Stimulated activated CD4-positive, alpha-beta T cell treated with anti-CD3 and anti-CD28 coated beads, Interleukin-2, amount 100 ng/mL, for 48 hours (primary cell): ENCODE results near the gene ERCC2.
"Not testable (repeated sequence)": the region's sequence is repeated elsewhere in the genome, so short reads cannot be mapped to it uniquely, and the experiment has no call there.

ENCODE experiments used
- DNase-seq, 2 donors: peaks; one replicate each; pipeline ENCODE4 v3.0.0-alpha.2; 2020

Gene ERCC2

GRCh38 chr19:45370410-45371204 is at the start of gene ERCC2:
Gene ERCC2, minus strand, starts transcription at chr19:45370573. Its CDS starts 33 bp downstream, at chr19:45370540.
- peak; percentile 100 for DNase-seq

GRCh38 chr19:45419895-45420294 is 49.5 kb upstream of the ERCC2 start:
- no peak for DNase-seq

- DNase-seq = no peak
These were observed 49.0 kb upstream of the ERCC2 start for GRCh38 chr19:45419396-45419795.

GRCh38 chr19:45418802-45419201 is 48.4 kb upstream of the ERCC2 start:
- DNase-seq = no peak

- DNase-seq = no peak
These were observed 46.8 kb upstream of the ERCC2 start for GRCh38 chr19:45417151-45417550.

GRCh38 chr19:45414468-45414867 is 44.1 kb upstream of the ERCC2 start:
- no peak for DNase-seq

- no peak for DNase-seq
These were observed 43.1 kb upstream of the ERCC2 start for GRCh38 chr19:45413497-45413896.

GRCh38 chr19:45410330-45410729 is 40.0 kb upstream of the ERCC2 start:
- not testable (repeated sequence) for DNase-seq

- no peak for DNase-seq
These were observed 39.2 kb upstream of the ERCC2 start for GRCh38 chr19:45409557-45409920.

GRCh38 chr19:45408830-45409556 is 38.6 kb upstream of the ERCC2 start:
- DNase-seq = no peak

- DNase-seq = no peak
These were observed 37.7 kb upstream of the ERCC2 start for GRCh38 chr19:45408121-45408520.

GRCh38 chr19:45407585-45407984 is 37.2 kb upstream of the ERCC2 start:
- DNase-seq = not testable (repeated sequence)

- no peak for DNase-seq
These were observed 36.7 kb upstream of the ERCC2 start for GRCh38 chr19:45407091-45407375.

- peak; percentile 69 to 77 for DNase-seq
These were observed 36.1 kb upstream of the ERCC2 start, which contains the start of gene POLR1G for GRCh38 chr19:45406226-45407090. Gene POLR1G, plus strand, starts transcription at chr19:45406644. Its CDS starts 53 bp downstream, at chr19:45406697.

- peak; percentile 72 to 76 for DNase-seq
These were observed 35.3 kb upstream of the ERCC2 start for GRCh38 chr19:45405435-45406225.

- peak; percentile 55 to 58 for DNase-seq
These were observed 34.4 kb upstream of the ERCC2 start, which contains the start of gene PPP1R13L for GRCh38 chr19:45404557-45405434. Gene PPP1R13L, minus strand, starts transcription at chr19:45405069. Its CDS starts 6,751 bp downstream, at chr19:45398318.

GRCh38 chr19:45403781-45404556 is 33.6 kb upstream of the ERCC2 start:
- DNase-seq = peak; percentile 60 to 67

GRCh38 chr19:45403272-45403671 is 32.9 kb upstream of the ERCC2 start:
- no peak for DNase-seq

- DNase-seq = peak in 1 of 2 donors; percentile 24
These were observed 32.1 kb upstream of the ERCC2 start for GRCh38 chr19:45402298-45403061.

GRCh38 chr19:45401815-45402214 is 31.4 kb upstream of the ERCC2 start:
- no peak for DNase-seq
